GM19372 (cell line): ENCODE data around the gene E2F6.
"Not testable (repeated sequence)": the region's sequence is repeated elsewhere in the genome, so short reads cannot be mapped to it uniquely, and the experiment has no call there.

Experiments
- ATAC-seq: cut with Tn5 transposase; IDR thresholded peaks from one replicate; pipeline ENCODE4 v1.9.1; 2021; ENCODE audit warnings: mild to moderate bottlenecking, low read depth, moderate library complexity; ENCODE audit not compliant: unreplicated experiment

E2F6 gene

DNA sequence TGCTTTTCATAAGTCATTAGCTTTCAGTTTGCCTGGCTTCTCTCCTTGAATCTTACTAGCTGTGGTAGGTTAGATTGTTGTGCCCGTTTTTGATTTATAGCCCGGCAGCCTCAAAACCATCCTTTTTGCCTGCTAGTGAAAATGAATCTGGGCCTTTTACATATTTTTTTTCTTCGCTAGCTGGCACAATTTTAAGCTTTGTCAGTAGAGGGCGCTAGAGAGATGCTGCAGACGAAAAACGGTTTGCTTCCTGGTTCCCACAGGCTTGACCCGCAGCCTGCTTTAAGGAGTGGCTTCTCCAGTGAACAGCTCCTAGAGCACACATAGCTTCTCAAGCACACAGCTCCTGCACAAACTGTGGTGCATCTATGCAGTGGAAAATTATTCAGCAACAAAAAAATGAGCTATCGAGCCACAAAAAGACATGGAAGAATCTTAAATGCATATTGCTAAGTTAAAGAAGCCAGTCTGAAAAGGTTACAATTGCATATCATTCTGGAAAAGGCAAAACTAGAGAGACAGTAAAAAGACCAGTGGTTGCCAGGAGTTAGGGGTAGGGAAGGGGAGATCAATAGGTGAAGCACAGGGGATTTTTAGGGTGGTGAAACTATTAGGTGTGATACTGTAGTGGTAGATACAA lies 47.9 kb downstream of the E2F6 start:
- no peak for ATAC-seq

DNA sequence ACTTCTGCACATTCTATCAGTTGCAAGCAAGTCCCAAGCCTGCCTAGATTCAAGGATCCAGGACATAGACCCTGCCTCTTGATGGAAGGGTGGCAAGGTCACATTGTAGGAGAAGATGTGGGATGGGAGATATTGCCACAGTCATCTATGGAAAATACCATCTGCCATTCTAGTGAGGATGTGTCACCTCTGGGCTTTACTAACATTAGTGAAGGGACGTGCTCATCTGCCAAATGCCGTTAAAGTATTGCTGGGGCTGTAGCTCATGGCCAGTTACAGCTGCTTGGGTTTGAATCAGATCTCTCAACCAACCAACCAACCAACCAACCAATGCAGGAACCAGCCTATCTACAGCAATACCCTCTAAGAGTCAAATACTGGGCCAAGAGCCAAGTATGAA lies 49.0 kb downstream of the E2F6 start:
- no peak for ATAC-seq

DNA sequence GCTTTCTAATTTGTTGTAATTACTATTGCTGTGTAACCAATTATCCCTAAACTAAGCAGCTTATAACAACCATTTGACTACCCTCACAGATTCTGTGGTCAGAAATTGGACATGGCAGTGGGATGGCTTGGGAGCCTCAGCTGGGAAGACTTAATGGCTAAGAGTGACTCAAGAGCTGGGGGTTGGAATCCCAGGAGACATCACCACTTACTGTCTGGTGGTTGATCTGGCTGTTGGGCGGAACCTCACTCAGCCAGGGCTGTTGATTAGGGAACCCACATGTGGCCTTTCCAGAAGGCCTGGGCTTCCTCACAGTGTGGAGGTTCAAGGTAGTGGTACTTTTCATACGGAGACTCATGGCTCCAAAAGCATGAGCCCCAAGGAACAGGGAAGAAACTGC lies 49.8 kb downstream of the E2F6 start:
- ATAC-seq, result no peak

DNA sequence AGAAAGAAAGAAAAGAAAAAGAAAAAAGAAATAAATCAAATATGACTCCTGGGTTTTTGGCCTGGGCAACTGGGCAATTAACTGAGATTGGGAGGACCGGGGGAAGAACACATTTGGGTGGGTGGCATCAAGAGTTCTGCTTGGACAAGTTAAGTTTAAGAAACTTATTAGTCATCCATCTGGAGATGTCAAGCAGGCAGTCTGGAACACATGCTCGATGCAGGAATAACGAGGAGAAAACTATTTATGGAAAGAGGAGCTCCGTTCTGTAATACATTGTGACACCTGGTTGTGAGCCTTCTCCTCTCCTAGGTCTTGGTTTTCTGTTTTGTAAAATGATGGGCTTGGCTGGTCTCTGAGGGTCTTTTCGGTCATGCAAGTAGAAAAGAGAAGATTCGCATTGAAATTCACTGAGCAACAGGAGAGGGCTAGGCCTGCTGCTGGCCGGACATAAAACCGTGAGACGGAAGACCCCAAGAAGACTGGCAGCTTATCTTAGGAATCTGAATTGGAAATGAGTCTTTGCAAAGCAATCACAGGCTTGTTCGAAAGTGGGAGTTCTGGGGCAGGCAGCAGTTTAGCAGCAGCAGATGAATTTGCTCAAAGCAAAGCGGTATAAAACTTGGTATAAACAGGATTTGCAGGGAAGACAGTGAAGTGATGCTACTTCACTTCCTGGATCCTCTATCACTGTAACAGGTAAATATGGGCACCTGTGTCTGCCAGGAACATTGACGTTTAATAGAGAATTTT lies 51.4 kb downstream of the E2F6 start:
- no peak for ATAC-seq

DNA sequence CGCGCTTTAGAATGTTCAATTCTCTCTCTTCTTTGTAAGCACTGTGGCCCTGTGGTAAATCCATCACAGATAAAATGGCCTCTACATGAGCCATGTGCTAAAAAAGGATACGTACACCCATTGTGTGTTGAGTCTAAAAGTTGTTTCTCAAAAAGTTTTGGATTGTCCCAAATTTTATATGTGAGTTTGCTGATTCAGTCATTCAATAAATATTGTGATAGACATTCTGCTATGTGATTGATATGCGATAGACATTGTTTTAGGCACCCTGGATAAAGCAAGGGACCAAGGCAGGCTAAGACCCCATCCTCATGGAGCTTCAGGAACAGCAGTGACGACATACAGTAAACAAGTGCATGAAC lies 53.5 kb downstream of the E2F6 start:
- no peak for ATAC-seq

DNA sequence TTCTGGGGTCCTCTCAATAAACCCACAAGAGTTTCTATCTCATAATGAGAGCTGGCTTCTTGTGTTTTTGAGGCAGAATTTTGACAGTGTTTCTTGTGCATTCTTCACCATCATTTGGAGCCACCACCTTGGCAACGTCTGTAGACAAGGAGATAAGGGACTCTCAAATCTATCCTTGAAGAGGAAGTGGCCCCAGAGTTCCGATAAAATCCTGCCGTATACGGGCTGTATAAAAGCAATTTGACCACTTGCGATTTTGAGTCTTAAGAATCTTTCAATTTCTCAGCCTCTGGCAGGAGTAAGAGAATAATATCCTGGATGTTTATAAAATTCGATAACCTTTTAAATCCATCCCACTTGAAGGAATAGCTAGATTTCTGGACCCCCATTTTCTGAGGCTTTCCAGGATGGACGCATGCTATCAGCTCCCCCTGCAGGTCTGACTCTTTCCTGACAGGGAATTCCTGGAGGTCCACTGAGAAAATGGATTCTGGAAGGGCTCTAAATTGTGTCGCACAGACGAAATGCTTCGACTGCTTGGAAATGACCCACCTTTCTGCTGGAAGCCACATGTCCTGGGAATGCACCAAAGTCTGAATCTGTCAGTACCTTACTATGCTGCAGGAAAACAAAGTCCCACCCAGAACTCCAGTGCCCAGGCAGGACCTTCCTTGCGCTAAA lies 54.1 kb downstream of the E2F6 start:
- ATAC-seq, result no peak

DNA sequence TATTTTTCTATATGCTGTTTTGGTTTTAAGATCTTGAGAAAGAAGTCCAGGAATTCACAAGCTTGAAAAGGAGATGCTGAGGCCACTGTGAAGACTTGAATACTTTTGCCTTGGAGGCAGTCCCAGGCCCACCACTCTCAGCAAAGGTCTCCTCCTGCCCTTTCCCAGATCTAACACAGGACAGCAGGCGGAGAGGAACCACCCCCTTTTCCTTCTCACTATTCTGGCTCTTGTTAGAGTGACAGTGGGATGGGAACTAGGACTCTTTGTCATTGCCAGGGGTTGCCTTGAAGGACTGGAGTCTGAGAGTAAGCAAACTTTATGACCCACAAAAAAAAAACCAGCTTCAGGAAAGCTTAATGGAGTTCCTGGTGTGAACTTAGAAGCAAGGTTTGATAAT lies 54.7 kb downstream of the E2F6 start:
- ATAC-seq, result no peak

DNA sequence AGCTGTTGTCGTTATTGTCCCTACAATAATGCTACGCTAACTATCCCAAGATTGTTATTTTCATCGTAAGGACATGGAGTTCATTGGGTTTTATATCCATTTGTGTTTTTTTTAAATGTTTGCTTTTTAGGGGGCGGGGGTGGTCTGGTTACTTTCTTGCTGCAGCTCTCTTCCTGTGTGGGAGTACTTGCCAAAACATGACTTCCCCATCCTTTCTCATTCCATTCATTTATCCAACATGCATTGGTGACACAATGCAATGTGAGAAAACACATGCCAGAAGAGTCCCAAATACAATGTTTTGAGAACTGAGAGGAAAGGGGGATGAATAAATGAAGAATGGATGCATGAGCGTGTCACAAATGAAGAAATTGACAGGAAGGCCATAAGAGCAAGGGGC lies 55.9 kb downstream of the E2F6 start:
- no peak for ATAC-seq

DNA sequence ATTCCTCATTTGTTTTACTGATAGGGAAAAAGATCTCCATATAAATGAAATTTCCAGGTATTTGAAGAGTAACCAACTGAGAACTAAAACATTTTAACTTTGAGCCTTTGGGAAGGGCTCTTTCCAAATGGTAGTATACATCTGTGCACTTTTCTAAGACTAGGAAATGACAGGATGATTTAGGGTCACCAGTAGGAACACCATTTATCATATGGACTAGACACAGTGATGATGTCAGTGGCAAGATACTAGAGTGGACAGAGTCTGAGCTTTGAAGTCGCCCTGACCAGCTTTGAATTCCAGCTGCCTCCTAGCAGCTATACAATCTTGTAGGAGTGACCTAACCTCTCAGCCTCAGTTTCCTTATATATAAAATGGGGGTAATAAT lies 56.4 kb downstream of the E2F6 start:
- ATAC-seq, result no peak

DNA sequence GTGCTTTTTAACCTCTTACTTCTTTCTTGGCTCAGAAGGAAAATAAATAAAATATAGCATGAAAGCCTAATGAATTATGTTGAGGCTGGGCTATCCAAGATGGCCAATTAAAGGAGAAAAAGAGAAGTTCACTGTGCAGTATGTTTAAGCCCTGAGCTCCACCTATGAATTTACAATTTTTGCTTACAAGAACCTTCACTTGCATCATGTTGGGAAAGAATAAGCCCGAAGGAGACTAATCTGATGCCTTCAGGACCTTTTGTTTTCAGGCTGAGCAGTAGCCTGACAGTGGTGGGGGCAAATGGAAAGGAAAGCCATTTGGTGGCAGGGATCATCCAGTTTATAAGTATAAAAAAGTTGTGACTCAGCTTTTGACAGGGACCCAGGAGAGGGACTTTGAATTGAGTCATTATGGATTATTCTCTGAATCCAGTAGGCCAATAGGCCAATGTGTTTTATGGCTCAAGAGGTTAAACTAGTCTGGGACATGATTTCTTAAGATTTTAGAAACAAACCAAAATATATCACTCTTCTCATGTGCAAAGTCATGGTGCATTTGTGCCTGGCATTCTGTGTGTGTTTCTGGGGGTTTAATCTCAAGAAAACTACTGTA lies 56.9 kb downstream of the E2F6 start:
- no peak for ATAC-seq

DNA sequence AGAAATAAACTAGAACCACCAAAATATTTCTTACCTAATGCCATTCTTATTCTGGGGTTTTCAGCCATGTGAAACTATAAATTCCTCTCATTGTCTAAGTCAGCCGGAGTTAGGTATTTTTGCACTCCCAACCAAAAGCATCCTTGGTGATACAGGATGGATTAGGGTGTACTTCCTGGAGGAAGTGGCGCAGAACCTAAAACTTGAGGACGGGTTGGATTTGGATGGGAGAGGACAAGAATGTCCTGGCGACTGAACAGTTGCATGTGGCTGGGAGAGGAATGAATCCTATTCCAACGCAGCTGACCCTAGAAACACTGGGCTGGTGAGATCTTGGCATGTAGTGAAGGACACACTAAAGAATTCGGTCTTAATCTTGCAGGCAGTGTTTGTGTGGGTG lies 58.5 kb downstream of the E2F6 start:
- no peak for ATAC-seq

DNA sequence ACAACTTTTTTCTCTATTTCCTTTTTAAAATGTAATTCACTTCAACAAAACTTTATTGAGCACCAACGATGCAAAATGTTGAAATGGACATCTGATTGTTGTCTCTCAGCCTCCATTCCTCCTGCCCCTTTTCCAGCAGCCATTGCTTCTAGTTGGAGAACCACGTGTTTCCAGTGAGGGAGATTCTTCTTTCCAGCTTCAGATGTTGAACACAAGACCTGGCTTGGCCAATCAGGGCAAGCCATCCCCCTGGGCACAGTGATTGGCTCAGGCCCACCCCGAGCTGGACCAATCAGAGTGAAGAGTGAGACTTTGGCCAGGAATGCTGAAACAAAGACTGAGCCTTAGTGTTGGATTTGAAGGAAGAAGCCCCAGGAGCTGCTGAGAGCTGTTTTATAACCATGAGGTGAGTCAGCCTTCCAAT lies 59.0 kb downstream of the E2F6 start:
- ATAC-seq, result no peak

DNA sequence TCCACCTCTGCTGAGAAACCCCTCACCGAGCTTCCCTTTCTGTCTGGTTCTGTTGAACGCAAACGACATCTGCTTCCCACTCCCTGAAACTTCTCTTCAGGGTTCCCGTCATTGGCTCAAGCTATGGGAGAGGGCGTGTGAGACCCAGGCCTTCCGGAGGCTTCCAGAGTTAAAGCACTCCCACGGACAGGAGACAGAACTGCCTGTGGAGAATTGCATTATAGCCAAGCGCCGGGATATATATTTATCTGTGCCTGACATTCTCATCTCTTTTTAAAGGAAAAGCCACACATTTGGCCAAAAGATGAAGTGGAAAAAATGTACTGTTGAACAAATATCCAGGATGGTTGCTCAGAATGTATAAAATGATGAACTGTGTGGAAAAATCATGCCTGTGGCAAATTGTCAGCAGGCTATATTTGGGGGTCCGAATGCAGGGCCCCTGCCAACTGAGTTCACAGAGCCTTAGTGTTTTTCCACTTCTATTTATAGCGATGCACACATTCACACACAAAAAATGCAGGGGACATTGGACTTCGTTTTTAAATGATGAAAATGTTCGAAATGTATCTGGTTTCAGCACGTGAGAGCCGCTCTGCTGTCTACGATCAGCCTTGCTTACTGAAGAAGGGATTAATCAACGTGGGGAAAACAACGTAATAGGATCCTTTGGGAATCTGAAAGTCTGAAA lies 59.5 kb downstream of the E2F6 start:
- ATAC-seq, result no peak

DNA sequence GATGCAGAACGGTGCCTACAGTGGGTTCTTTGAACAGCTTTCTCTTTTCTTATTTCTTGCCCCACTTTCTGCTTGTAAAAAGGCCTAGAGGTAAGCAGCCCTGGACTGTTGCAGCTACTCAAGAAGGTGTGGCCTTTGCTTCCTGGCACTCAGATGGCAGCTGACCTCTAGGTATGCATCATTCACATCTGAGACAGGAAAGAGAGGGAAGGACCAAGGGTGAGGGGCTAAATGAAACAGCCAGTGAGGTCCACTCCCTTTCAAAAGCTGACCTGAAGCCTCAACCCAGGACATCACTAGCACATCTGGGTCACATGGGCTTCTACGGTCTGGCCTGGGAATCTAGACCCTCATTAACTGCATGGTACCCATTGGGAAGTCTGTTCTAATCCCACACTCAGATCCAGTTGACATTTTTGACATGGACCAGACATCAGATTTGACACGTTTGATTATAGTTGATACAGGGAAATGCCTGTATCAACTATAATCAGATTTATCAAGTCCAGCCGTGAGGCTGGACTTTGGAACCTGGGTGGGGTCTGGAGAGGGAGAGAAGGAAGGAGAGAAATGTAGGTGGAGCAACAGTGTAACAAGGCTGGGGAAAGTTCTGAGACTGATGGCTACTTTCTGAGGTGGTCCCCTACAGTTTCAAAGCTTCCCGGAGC lies 60.2 kb downstream of the E2F6 start:
- no peak for ATAC-seq

DNA sequence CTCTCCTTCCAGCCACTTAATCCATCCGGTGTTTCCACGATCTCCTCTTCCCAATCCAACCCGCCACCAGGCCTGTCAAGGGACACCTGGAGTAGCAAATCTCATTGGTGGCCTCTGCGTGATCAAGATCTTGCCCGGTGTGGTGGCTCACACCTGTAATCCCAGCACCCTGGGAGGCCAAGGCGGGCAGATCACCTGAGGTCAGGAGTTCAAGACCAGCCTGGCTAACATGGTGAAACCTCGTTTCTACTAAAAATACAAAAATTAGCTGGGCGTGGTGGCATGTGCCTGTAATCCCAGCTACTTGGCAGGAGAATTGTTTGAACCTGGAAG lies 60.9 kb downstream of the E2F6 start:
- not testable (repeated sequence) for ATAC-seq

DNA sequence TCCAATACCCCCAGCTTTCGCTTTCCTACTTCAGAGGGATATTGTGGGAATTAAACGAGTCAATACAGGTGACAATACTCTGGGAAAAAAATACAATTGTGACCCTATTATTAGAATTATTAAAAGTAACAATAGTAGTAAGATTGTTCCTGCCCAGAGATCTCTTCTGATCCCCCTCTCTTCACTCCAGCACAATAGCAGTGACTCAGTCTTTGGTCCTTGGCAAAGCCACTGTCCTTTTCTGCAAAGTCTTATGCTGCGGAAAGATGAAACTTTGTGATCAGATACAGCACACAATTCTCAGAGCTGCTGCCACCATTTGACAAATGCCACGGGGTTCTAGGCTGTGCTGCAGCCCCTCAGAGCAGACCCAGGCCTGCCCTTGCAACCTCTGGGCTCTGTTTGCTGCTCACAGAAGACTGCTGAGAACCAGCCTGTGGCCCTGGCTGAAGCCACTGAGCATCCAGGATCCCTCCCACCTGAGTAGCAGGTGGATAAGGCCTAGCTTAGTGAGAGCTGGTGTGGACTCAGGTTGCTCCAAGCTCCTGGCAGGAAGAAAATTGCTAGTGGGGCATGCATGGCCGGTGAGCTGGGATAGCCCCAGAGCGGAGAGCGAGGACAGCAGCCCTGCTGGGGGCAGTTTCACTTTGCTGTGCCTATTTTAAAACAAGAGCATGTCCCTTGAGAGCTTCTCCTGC lies 61.4 kb downstream of the E2F6 start:
- ATAC-seq, result no peak

DNA sequence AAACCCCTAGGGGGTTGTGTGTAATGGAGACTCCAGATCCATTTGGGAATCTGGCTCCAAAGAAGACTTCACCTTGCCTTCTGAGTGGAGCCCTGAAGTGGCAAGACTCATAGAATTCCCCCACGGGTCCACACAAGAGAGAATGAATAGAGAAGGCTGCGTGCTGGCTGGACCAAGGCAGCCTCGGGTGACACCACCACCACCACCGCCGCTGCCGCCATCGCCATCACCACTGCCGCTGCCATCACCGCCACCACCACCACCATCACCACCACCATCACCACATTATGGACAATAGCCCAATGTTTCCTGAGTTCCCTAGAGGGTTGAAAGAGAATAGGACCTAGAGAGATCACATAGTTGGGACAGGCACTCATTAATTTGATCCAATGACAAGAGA lies 63.5 kb downstream of the E2F6 start:
- ATAC-seq, result no peak

DNA sequence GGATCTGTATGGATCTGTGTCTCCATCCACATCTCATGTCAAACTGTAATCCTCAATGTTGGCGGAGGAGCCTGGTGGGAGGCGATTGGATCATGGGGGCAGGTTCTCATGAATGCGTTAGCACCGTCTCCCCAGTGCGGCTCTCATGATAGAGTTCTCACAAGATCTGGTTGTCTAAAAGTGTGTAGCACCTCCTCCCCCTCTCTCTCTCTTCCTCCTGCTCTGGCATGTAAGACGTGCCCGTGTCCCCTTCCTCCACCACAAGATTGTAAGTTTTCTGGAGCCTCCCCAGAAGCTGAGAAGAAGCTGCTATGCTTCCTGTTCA lies 66.6 kb downstream of the E2F6 start:
- ATAC-seq, result no peak

DNA sequence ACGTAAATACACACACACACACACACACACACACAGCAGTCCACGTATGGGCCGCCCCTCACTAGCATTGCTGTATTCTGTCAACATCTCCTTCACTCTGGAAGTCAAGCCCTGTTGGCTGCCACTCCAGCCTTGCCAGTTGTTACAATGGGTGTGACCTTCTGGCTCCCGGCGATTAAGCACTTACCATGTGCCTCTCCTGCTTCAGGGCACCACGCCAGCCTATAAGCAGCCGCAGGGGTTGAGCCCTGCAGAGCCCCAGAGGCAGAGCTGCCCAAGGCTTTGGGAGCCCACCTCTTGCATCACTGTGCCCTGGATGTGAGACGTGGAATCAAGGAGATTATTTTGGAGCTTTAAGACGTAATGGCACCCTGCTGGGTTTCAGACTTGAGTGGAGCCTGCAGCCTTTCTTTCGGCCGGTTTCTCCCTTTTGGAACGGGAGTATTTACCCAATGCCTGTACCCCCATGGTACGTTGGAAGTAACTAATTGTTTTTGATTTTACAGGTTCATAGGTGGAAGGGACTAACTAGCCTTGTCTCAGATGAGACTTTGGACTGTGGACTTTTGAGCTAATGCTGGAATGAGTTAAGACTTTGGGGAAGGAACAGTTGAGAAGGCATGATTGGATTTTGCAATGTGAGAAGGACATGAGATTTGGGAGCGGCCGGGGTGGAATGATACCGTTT lies 67.1 kb downstream of the E2F6 start:
- no peak for ATAC-seq

DNA sequence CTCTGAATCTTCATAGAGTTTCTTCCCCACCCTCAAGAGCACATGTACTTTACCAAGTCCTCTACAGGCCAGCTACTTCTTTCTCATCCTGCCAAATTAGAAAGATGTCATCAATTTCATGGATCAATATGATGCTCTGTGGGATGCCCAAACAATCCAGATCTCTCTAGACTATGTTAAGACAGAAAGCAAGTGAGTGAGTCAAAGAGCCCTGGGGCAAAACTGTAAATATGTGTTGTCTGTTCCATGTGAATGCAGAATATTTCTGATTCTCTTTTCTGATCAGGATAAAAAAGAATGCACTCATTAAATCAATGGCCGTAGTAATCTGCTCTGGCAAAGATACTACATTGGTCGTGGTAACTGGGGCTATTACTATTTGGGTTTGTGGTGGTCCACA lies 68.4 kb downstream of the E2F6 start:
- ATAC-seq, result no peak
